ENCODE results near the gene ERAP2. TPM values are rescaled to one million over a fixed set of nuclear protein-coding genes. Genes with fewer than 3 reads are reported as not detected.

ERAP2 gene
- total and polyA plus RNA-seq, 10 of the 15 experiments (the other 5 are each of a cell fraction or from before 2014, with no cell fraction given), result 4.0 to 28.7 (median 11.7) TPM

DNA sequence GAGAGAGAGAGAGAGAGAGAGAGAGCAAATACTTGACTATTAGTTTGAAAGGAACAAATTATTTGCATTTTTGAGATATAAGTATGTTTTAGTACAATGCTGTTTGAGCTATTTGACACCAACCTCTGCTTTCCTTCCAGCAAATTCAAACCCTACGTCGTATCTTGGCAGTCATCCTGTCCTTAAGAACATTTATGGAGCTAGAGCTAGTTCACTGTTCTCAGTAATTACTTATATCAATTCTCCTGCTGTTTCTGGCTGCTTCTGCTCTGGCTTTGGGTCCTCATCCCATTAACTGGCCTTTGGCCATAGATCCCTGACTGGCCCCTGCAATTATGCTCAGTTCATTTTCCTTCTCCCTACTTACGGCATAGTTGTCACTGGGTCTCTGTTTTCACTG, 19.9 kb upstream of the ERAP2 start:
- DNase-seq (ENCODE audit: low read depth, low spot score) (no peak), ATAC-seq (no peak), FAIRE-seq (no peak)
- ChIA-PET SMC1A (ENCODE audit: uncharacterized antibody, unreplicated experiment) (interaction anchor here (1.1 to 1.8 kb wide), 3 partner anchors 10 to 31 kb away, joined by 3 to 5 read pairs (median 5); no protein-coding TSS in a partner anchor), POLR2A (no interaction called here), RAD21 (ENCODE audit: unreplicated experiment) (no interaction called here), CTCF (interaction anchor here (0.7 to 1.9 kb wide), 3 partner anchors 12 to 1975 kb away, joined by 3 to 4 read pairs (median 4); no protein-coding TSS in a partner anchor)
- no peak overlapping the region for H2AFZ ChIP-seq (ENCODE audit: control insufficient read depth, low read depth, low read length)
- WGBS (ENCODE audit: insufficient coverage, insufficient replicate concordance, low lambda C conversion rate, missing lambda C conversion rate), result 97% methylated on average over 3 of the region's 3 CpGs
- no peaks in the 10 kb centered on the region for H3K27me3 ChIP-seq (replicated peaks in 1 of 2; ENCODE audit: control insufficient read depth in 2 of 2, insufficient read depth in 2 of 2, low read length in 1 of 2)
- H3K9ac ChIP-seq (ENCODE audit: control insufficient read depth, insufficient read depth, low read length), result no peak overlapping the region
- in situ Hi-C loops (cut with MboI), result no loop called here
- intact Hi-C loops (cut with micrococcal nuclease; ENCODE audit: unreplicated experiment), result no loop called here
- no peak overlapping the region for H3K27ac ChIP-seq (ENCODE audit: control insufficient read depth, insufficient read depth)
- BruUV-seq (replicated peaks), result no TSS peak
- H3K79me2 ChIP-seq (ENCODE audit: control insufficient read depth, insufficient read depth, low read length), result no peaks in the 10 kb centered on the region
- no peaks in the 10 kb centered on the region for H3K9me3 ChIP-seq (replicated peaks; ENCODE audit: control insufficient read depth, insufficient read depth, low read length)
- no peak overlapping the region for H3K4me3 ChIP-seq
- no peaks in the 10 kb centered on the region for H3K36me3 ChIP-seq (ENCODE audit: control insufficient read depth in 2 of 2, insufficient read depth in 2 of 2, low read length in 1 of 2)
- H3K4me1 ChIP-seq (ENCODE audit: control insufficient read depth, insufficient read depth, low read length), result no peaks in the 10 kb centered on the region
- no peaks in the 10 kb centered on the region for H4K20me1 ChIP-seq (ENCODE audit: control insufficient read depth, insufficient read depth)
- no peak overlapping the region for H3K4me2 ChIP-seq (ENCODE audit: control insufficient read depth, insufficient read depth)
- TF ChIP-seq ZNF217 (IDR thresholded peaks at IDR 0.05), result no peak
- TF ChIP-seq, protein P1, sequence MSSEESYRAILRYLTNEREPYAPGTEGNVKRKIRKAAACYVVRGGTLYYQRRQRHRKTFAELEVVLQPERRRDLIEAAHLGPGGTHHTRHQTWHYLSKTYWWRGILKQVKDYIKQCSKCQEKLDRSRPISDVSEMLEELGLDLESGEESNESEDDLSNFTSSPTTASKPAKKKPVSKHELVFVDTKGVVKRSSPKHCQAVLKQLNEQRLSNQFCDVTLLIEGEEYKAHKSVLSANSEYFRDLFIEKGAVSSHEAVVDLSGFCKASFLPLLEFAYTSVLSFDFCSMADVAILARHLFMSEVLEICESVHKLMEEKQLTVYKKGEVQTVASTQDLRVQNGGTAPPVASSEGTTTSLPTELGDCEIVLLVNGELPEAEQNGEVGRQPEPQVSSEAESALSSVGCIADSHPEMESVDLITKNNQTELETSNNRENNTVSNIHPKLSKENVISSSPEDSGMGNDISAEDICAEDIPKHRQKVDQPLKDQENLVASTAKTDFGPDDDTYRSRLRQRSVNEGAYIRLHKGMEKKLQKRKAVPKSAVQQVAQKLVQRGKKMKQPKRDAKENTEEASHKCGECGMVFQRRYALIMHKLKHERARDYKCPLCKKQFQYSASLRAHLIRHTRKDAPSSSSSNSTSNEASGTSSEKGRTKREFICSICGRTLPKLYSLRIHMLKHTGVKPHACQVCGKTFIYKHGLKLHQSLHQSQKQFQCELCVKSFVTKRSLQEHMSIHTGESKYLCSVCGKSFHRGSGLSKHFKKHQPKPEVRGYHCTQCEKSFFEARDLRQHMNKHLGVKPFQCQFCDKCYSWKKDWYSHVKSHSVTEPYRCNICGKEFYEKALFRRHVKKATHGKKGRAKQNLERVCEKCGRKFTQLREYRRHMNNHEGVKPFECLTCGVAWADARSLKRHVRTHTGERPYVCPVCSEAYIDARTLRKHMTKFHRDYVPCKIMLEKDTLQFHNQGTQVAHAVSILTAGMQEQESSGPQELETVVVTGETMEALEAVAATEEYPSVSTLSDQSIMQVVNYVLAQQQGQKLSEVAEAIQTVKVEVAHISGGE (CRISPR knock-in tag; IDR thresholded peaks at IDR 0.05), result no peak
- TF ChIP-seq IRF3 (IDR thresholded peaks at IDR 0.05), result no peak
- no peak for TF ChIP-seq NFIC (IDR thresholded peaks at IDR 0.05; ENCODE audit: low read depth, low read length)
- TF ChIP-seq GABPA (IDR thresholded peaks at IDR 0.05; ENCODE audit: low read depth), result no peak
- no peak for TF ChIP-seq HDAC2 (IDR thresholded peaks at IDR 0.05)
- no peak for TF ChIP-seq E2F4 (IDR thresholded peaks at IDR 0.05; ENCODE audit: low read depth, low read length)
- no peak for TF ChIP-seq GATAD2B (conservative IDR thresholded peaks at IDR 0.05; ENCODE audit: low read depth)
- TF ChIP-seq RFX5 (IDR thresholded peaks at IDR 0.05; ENCODE audit: low read depth, low read length), result no peak
- TF ChIP-seq, protein P2, sequence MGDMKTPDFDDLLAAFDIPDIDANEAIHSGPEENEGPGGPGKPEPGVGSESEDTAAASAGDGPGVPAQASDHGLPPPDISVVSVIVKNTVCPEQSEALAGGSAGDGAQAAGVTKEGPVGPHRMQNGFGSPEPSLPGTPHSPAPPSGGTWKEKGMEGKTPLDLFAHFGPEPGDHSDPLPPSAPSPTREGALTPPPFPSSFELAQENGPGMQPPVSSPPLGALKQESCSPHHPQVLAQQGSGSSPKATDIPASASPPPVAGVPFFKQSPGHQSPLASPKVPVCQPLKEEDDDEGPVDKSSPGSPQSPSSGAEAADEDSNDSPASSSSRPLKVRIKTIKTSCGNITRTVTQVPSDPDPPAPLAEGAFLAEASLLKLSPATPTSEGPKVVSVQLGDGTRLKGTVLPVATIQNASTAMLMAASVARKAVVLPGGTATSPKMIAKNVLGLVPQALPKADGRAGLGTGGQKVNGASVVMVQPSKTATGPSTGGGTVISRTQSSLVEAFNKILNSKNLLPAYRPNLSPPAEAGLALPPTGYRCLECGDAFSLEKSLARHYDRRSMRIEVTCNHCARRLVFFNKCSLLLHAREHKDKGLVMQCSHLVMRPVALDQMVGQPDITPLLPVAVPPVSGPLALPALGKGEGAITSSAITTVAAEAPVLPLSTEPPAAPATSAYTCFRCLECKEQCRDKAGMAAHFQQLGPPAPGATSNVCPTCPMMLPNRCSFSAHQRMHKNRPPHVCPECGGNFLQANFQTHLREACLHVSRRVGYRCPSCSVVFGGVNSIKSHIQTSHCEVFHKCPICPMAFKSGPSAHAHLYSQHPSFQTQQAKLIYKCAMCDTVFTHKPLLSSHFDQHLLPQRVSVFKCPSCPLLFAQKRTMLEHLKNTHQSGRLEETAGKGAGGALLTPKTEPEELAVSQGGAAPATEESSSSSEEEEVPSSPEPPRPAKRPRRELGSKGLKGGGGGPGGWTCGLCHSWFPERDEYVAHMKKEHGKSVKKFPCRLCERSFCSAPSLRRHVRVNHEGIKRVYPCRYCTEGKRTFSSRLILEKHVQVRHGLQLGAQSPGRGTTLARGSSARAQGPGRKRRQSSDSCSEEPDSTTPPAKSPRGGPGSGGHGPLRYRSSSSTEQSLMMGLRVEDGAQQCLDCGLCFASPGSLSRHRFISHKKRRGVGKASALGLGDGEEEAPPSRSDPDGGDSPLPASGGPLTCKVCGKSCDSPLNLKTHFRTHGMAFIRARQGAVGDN (IDR thresholded peaks at IDR 0.05), result no peak
- TF ChIP-seq, protein P3, sequence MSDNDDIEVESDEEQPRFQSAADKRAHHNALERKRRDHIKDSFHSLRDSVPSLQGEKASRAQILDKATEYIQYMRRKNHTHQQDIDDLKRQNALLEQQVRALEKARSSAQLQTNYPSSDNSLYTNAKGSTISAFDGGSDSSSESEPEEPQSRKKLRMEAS (IDR thresholded peaks at IDR 0.05; ENCODE audit: low read depth, low read length), result no peak
- TF ChIP-seq TCF3 (IDR thresholded peaks at IDR 0.05; ENCODE audit: borderline replicate concordance, insufficient read depth, low read depth, low read length), result no peak
- TF ChIP-seq KAT2A (conservative IDR thresholded peaks at IDR 0.05; ENCODE audit: control insufficient read depth, low read depth, low read length), result no peak

Data from GM12878 (cell line).